Stimulated activated CD4-positive, alpha-beta T cell treated with anti-CD3 and anti-CD28 coated beads, Interleukin-1b, Interleukin-23, amount 100 ng/mL, for 4 hours (primary cell): Measurements from ENCODE around the gene GPR55.

Experiments used
- DNase-seq, 2 donors: peaks; one replicate each; pipeline ENCODE4 v3.0.0-alpha.2; 2020; ENCODE audit warnings: low read depth in 2 of 2

The GPR55 gene

DNA sequence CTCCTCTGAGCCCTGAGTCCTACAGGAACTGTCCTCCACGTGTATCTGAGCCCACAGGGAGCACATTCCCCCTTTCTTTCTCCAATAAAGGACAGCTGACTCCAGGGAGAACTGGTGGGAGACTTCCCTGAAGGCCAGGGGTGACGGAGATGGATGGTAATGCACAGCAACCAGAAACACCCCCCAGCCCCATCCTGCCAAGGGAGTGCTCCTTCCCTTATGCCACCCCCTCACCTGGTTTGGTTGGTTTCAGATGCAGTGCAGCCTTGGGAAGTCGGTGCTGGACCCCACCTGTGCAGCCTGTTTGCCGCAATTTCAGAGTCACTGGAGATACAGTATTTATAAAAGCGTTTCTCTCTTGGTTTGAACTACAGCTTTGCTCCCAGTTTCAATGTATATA is 24.0 kb downstream of the GPR55 start:
- no peak for DNase-seq

DNA sequence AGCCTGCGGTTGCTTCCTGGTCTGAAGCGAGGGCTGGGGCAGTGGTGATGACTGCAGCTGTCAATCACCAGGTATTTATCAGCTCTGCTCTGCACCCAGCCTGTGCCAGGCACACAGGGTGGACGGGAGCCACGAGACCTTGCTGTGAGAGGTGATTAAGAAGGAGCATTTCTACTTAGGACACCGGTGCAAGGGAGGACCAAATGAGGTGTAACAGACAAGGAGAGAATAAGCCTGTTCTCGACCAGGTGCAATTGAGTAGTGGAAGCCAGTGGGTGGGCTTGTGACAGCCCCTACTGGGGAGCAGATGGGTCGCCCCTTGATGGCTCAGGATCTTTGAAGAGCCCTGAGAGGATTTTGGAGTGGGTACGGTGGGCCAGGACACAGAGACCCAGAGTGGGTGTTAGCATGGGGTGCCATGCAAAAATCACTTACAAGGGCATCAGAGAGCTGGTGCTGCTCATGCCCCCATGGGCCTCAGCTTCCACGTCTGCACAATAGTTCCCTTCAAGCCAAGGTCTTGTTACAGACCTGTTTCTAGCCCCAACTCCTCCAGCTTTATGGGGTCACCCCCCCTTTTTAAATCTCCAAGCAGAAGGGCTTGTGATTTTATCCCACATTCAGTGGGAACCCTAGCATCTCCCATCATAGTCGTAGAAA is 24.6 kb downstream of the GPR55 start:
- no peak for DNase-seq

- DNase-seq, result no peak
Measured at GRCh38 chr2:230899786-230900185, 25.3 kb downstream of the GPR55 start.

GRCh38 chr2:230899287-230899686 is 25.8 kb downstream of the GPR55 start:
- DNase-seq, result no peak

DNA sequence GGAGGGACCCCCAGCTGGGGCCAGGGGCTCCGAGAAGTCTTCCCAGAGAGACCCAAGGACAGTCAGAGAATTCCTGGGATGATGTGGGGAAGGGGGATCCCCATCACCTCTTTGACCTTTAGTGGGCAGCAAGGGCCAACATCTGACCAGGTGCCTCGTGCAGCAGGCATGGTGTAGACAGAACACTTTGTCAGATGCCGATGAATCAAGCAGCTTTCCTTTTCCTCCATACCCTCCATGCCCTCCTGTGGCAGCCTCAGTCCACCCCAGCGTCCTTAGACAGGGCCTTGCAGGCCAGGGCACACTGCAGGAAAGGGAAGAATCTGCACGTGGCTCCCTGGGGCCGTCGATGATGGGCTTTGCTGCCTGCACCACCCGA is 26.3 kb downstream of the GPR55 start:
- DNase-seq, result no peak

DNA sequence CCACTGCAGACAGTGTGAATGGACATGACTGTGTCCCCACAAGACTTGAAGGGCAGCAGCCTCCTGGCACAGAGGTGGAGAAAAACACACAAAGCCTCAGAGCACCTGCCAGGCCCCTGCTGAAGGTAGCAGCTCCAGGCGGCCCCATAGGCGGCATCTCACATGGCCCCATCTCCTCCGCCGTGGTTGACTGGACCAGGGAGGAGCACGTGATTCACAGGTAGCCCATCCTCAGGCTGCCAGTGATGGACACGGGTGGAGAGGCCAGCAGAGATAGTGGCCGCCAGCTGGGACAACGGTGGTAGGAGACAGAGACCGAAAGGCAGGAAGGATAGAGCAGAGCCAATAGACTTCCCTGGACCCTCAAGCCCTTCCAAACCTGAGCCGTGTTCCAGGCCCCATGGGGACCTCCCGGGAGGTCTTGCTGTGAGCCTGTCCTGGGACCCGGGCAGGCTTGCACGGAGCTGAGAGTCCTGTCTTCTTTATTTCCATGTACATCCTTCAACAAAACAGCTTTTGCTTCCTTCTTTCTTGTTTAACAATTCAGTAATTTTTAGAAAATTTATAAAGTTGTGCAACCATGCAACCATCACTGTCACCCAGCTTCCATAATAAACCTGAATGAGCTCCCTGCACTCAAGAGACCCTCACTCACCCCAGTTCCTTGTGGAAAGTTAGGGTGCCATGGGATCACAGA is 26.9 kb downstream of the GPR55 start:
- DNase-seq, result no peak

- no peak for DNase-seq
Measured at GRCh38 chr2:230896346-230897115, 28.5 kb downstream of the GPR55 start.

DNA sequence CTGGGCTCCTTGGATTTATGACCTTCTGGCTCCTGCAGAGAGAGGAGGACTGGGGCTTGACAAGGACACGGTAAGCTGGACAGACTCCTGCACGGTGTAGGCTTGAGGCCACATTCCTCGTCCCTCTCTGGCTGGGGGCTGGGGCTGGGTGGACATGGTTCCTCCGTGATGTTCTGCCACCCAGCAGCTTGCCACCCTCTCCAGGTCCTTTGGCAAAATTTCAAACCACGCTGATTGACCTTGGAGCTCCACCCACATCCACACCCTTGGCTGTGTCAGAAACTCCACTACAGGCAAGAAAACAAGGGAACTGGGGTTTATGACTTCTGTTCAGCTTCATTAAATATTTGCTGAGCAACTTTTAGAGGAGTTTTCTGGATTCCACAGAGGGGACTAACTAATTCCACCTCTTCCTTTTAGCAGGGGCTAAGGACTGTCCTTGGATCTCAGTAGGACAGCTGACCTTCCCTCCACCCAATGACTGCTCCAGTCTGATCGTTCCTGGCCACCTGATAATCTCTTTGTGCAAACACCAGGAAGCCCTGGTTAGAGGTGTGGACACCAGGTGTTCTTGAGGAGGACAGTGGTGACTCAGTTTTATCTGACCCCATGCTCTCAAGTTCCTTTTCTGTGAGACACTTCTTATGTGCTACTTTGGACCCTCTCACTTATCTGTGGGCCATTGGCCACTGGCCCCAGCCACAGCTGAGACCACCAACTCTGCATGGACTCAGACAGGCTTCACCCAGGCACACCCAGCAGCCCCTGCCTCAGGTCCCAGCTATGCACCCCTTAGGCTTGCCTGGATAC is 29.3 kb downstream of the GPR55 start:
- DNase-seq, result no peak

GRCh38 chr2:230893841-230894781 is 30.9 kb downstream of the GPR55 start:
- no peak for DNase-seq

DNA sequence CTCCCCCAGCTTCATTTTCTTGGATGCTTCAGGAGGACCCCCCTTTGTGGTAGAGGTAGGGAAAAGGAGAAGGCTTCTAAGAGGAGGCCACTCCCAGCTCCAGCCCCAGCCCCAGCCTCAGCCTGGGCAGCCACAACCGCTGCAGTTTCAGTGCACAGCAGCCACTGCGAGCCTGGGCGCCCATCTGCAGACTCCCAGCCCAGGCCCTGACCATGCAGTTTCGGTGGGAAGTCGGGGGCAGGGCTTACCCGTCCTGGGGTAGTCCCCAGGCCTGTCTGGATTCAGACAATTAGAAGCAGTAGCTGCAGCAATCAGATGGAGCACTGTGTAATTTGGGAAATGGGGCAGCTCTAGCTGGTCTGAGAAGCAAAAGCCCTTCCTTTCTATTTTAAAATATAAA is 31.7 kb downstream of the GPR55 start:
- DNase-seq, result no peak

DNA sequence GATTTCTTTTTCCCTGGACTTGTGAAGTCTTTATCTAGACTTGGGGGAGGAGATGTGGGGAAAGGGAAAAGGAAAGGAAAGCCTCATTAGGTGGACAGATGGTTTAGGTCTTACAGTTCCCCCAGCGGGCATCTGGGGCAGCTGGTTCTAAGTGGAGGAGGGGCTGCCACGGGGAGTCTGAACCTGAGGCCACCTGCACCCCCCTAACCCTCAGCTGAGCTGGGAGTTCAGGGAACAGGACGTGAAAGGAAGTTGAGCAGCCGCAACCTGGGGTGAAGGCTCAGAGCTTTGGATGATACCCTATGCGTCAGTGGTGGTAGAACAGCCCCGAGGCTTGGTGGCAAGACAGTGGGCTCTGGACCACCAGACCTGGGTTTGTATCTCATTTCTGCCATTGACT is 33.5 kb downstream of the GPR55 start:
- no peak for DNase-seq

- no peak for DNase-seq
Measured at GRCh38 chr2:230891064-230891463, 34.0 kb downstream of the GPR55 start.

DNA sequence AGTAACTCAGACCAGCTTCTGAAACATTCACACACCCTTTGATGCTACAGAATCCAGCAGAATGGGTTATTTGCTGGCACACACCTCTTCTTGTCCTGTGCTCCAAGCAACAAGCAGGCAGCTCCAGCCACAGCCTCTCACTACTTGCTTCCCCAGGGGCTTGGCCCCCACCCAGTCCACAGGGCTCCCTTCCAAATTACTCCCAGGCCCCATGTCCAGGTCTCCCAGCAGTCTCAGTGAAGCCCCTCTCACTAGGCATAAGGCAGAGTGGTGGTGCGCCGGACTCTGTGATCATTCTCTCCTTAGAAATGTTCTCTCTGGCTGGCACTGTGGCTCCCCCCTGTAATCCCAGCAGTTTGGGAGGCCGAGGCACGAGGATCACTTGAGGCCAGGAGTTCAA is 34.4 kb downstream of the GPR55 start:
- DNase-seq, result no peak

GRCh38 chr2:230889911-230890601 is 35.0 kb downstream of the GPR55 start:
- no peak for DNase-seq

DNA sequence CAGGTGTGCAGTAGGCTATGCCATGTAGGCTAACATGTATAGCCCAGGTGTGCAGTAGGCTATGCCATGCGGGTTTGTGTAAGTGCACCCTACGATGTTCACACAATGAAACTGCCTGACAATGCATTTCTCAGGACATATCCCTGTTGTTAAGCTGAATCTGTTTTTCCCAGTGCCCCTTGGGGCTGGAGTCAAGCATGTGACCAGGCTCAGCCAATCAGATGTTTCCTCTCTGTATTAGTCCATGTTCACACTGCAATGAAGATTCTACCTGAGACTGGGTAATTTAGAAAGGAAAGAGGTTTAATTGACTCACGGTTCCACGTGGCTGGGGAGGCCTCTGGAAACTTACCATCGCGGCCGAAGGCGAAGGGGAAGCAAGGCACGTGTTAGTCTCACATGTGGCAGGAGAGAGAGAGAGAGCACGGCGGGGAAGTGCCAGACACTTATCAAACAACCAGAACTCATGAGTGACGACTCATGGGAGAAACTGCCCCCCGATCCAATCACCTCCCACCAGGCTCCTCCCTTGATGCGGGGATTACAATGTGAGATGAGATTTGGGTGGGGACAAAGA is 36.1 kb downstream of the GPR55 start:
- no peak for DNase-seq

- DNase-seq, result no peak
Measured at GRCh38 chr2:230887342-230887741, 37.7 kb downstream of the GPR55 start.

DNA sequence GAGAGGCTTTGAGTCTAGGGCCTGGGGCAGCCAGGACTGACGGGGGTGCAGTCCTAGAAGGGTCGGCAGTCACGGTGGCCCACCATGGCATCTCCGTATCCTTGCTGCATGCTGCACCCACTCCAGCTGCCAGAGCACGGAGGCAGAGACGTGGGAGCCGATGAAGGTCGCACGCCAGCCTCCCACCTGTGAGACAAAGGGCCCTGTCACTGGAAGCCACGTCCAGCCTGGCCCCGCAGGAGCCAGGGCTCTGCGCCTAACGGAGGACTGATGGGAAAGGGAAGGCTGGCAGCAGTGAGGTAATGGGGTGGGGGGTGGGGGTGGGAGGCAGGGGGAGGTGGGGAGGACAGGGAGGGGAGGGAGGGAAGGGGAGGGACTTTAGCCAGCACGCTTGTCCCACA is 38.4 kb downstream of the GPR55 start:
- DNase-seq, result no peak

- DNase-seq, result no peak
Measured at GRCh38 chr2:230886206-230886605, 38.8 kb downstream of the GPR55 start.

DNA sequence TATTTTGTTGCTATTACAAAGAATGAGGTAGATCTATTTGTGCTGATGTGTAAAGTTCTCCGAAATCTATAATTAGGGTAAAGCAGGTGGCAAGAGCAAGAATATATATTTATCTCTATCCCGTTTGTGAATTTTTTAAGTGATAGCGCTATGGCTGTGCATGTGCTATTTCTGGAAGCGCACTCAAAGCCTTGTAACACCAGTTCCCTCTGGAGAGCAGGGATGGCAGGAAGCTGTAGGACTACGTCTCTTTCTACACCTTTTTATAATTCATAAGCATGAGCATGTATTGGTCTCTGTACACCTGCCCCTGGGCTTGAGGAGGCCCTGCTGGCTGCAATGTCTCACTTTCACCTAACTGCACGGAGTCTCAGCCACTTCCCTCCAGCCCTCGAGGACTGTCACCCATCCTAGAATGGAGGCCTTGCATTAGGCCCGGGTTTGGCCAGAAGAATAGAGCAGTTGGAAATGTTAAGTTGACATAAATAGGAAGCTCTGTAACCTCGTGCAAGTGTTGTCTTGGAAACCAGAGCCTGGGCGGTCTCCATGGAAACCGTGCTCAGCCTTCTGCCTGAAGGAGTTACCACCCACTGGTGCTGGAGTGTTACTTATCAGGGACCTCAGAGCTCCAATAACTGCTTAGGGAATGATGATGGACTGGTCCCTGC is 39.4 kb downstream of the GPR55 start:
- DNase-seq, result no peak

DNA sequence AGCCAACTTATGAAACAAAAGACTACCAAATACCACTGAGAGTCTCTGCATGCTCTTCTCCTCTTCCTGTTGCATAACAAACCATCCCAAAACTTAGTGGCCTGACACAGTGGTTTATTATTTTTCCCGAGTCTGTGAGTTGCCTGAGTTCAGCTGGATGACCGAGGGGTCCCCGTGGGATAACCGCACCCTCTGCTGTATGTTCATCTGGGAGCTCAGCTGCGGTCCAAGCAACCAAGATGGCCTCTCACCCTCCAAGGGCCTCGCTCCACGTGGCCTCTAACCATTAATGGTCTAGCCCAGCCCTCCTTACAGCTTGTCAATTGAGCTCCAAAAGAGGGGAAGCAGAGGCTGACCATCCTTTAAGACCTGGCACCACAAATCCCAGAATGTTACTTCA is 43.2 kb downstream of the GPR55 start:
- DNase-seq, result no peak
